ENCODE results near the gene ATP2B1. TPM values are rescaled to one million over a fixed set of nuclear protein-coding genes. Genes with fewer than 3 reads are reported as not detected.

The ATP2B1 gene
- total RNA-seq, 3 donors from 2014 or later, result 48.4 to 83.2 (median 60.2) TPM

DNA sequence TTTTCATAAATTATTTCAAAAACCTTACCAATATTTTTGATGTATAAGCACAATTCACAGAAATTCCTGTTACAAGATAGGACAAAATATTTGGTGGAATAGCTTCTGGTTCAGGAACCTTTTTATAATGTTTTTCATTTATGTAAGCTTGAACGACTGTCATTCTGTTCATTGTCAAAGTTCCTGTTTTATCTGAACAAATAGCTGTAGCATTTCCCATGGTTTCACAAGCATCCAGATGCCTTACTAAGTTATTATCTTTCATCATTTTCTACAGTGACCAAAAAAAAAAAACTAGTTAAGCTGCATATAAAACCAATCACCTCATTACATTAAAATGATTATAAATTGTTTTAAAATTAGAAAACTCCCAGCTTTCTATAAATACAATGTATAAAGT is 87.1 kb downstream of the ATP2B1 start:
- ATAC-seq (no peak), DNase-seq (no peak)
- TF ChIP-seq, protein P1, sequence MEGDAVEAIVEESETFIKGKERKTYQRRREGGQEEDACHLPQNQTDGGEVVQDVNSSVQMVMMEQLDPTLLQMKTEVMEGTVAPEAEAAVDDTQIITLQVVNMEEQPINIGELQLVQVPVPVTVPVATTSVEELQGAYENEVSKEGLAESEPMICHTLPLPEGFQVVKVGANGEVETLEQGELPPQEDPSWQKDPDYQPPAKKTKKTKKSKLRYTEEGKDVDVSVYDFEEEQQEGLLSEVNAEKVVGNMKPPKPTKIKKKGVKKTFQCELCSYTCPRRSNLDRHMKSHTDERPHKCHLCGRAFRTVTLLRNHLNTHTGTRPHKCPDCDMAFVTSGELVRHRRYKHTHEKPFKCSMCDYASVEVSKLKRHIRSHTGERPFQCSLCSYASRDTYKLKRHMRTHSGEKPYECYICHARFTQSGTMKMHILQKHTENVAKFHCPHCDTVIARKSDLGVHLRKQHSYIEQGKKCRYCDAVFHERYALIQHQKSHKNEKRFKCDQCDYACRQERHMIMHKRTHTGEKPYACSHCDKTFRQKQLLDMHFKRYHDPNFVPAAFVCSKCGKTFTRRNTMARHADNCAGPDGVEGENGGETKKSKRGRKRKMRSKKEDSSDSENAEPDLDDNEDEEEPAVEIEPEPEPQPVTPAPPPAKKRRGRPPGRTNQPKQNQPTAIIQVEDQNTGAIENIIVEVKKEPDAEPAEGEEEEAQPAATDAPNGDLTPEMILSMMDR (IDR thresholded peaks at IDR 0.05), result no peak
- intact Hi-C loops (cut with DNase I, micrococcal nuclease), result no loop called here
- H3K36me3 ChIP-seq (ENCODE audit: low read depth), result no peaks in the 10 kb centered on the region
- no peaks in the 10 kb centered on the region for H3K9me3 ChIP-seq
- no peak overlapping the region for H3K4me3 ChIP-seq
- H3K4me1 ChIP-seq (ENCODE audit: low read depth), result no peaks in the 10 kb centered on the region

GRCh38 chr12:89619764-89620163 is 88.9 kb downstream of the ATP2B1 start:
- no peaks in the 10 kb centered on the region for H3K9me3 ChIP-seq
- TF ChIP-seq, protein P1 (IDR thresholded peaks at IDR 0.05), result no peak
- intact Hi-C loops (cut with DNase I, micrococcal nuclease), result no loop called here
- H3K4me3 ChIP-seq, result no peak overlapping the region
- DNase-seq, result no peak
- ATAC-seq, result no peak
- no peaks in the 10 kb centered on the region for H3K36me3 ChIP-seq (ENCODE audit: low read depth)
- no peaks in the 10 kb centered on the region for H3K4me1 ChIP-seq (ENCODE audit: low read depth)

DNA sequence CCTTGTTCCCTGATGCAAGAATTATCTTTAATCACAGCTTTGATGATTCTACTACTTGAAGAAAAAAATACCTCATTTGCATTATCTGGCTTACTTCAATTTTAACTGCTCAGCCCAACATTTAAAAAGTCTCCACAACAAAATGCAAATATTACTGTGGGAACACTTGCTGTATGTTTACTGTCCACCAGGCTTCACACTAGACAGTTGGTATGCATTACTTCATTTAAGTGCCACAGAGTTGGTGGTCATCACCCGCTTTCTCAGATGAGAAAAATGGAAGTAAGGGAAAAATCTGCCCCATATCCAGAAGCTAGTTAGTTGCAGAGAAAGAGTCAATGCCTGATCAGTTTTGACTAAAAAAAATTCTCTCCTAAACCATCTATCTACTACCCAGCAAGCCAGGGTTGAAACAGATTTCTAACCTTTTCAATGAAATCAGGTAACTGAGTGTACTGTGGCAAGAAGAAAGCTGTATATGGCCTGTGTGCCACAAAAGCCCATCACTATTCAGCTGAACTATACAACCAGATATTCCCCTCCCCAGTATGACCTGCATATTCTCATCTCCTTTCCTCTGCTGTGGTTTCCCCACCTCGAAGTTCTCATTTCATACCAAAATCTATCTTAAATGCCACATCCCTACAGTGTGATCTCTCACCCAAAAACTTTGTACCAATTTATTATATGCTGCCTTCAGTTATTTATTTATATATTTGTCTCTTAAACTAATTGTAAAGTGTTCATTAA is 90.3 kb downstream of the ATP2B1 start:
- H3K4me1 ChIP-seq (ENCODE audit: low read depth), result no peaks in the 10 kb centered on the region
- TF ChIP-seq, protein P1 (IDR thresholded peaks at IDR 0.05), result no peak
- ATAC-seq (no peak), DNase-seq (no peak)
- no peaks in the 10 kb centered on the region for H3K9me3 ChIP-seq
- no peak overlapping the region for H3K4me3 ChIP-seq
- H3K36me3 ChIP-seq (ENCODE audit: low read depth), result no peaks in the 10 kb centered on the region
- intact Hi-C loops (cut with DNase I, micrococcal nuclease), result no loop called here

- ATAC-seq (no peak), DNase-seq (no peak)
- H3K4me1 ChIP-seq (ENCODE audit: low read depth), result no peaks in the 10 kb centered on the region
- H3K36me3 ChIP-seq (ENCODE audit: low read depth), result no peaks in the 10 kb centered on the region
- H3K9me3 ChIP-seq, result no peaks in the 10 kb centered on the region
- H3K4me3 ChIP-seq, result no peak overlapping the region
- intact Hi-C loops (cut with DNase I, micrococcal nuclease), result no loop called here
- TF ChIP-seq, protein P1 (IDR thresholded peaks at IDR 0.05), result no peak
These were observed 98.3 kb downstream of the ATP2B1 start for GRCh38 chr12:89610366-89610765.

DNA sequence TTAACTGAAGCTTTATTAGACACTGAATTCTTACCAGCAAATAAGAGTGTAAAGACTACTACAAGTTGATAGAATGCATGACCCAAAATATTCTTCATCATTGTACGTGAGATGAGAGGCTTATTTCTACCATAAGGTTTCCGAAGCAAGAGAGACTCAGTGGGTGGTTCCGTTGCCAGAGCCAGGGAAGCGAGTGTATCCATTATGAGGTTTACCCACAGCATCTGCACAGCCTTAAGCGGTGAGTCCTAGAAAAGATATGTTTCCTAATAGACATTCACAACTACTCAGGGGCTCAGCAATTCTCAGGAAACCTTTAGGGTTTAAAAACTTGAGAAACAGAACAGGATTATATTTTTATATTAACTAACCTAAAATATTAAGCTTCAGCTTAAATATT is 105.0 kb downstream of the ATP2B1 start:
- TF ChIP-seq, protein P1 (IDR thresholded peaks at IDR 0.05), result no peak
- intact Hi-C loops (cut with DNase I, micrococcal nuclease), result no loop called here
- DNase-seq, result no peak

More for the DNA sequence above, 105.0 kb downstream of the ATP2B1 start:
- Histone ChIP-seq H3K9me3 (no peaks in the 10 kb centered on the region), H3K4me1 (ENCODE audit: low read depth) (no peaks in the 10 kb centered on the region), H3K4me3 (no peak overlapping the region), H3K36me3 (ENCODE audit: low read depth) (peaks cover 9% of the 10 kb centered on the region)
- no peak for ATAC-seq
